SH-SY5Y (cell line): ENCODE data around the gene TMCO6.

Experiments
- GATA2 ChIP-seq: IDR thresholded peaks from 2 replicates; pipeline ENCODE4 v1.6.1; 2011; ENCODE audit warnings: mild to moderate bottlenecking, low read depth, low read length
- GATA3 ChIP-seq: IDR thresholded peaks from 2 replicates; pipeline ENCODE4 v1.6.1; 2011; ENCODE audit warnings: low read depth, mild to moderate bottlenecking, low read length, moderate library complexity

TMCO6 gene

DNA sequence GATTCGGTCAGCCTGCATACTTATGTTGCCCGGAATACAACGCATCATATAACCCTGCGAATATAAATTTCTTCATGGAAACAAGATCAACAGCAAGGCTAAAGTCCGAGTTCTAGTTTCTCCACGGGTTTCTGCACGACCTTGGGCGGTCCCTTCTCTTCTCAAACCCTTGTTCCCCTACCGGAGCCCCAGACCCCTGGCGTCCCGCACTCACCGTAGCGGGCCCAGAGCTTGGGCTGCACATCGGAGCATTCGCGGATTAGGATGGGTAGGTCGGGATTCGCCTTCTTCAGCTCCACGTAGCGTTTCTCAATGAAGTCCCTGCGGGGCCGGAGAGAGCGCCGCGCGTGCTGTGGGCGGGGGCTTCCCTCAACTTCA is 7.8 kb downstream of the TMCO6 start:
- TF ChIP-seq GATA3 (no peak), GATA2 (no peak)

DNA sequence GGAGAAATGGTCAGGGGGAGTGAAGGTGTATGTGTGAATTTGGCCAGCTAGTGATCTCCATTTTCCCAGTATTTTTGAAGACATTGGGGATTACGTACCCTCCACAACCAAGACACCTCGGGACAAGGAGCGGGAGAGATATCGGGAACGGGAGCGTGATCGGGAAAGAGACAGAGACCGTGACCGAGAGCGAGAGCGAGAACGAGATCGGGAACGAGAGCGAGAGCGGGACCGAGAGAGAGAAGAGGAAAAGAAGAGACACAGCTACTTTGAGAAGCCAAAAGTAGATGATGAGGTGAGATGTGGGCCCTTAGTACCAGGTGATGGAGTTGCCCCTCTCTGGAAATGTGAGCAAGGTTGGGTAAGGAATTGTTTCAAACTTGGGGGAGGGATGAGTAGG is 19.6 kb downstream of the TMCO6 start:
- no peak for TF ChIP-seq GATA3
- no peak for TF ChIP-seq GATA2

DNA sequence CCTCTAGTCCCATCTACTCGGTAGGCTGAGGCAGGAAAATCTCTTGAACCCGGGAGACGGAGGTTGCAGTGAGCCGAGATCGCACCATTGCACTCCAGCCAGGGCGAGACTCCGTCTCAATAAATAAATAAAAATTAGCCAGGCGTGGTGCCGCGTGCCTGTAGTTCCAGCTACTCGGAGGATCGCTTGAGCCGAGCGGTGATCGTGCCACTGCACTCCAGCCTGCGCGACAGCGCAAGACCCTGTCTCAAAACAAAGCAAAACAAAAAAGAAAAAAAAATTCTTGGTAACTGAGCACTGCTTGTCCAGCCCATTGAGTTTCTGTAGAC is 24.7 kb downstream of the TMCO6 start:
- TF ChIP-seq GATA3 (no peak), GATA2 (no peak)

DNA sequence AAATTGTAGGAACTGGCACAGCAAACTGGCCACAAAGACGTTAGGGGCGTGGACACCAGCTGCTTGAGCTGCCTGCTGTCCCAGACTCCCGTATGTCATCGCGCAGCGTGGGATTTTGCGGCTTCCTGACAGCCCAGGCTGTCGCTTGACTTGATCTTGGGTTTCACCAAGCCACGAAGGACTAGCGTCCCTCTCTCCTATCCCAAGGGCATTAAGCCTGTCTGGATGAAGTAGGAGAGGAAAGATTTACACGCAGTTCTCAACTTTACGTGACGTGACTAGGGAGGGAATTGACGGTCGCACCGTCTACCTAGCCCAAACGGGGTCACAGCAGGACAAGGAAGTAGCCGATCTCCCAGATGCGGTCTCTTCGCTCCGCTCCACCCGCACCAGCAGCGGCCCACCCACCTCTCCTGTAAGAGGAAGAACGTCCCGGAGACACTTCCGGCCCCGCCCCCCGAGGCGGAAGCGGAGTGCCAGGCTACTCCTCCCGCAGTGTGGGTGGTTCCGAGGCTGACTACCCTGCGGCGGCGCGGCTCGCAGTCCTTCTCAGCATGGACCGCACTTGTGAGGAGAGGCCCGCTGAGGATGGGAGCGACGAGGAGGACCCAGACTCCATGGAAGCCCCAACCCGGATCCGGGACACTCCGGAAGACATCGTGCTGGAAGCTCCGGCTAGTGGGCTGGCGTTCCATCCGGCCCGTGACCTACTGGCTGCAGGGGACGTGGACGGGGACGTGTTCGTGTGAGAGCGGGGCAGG is 25.3 kb downstream of the TMCO6 start, which contains the start of gene WDR55:
WDR55 (plus strand) TSS at position 546 of the 761 bp plus-strand sequence; CDS start at position 555, 9 bp downstream.
- TF ChIP-seq GATA3 (no peak), GATA2 (no peak)

DNA sequence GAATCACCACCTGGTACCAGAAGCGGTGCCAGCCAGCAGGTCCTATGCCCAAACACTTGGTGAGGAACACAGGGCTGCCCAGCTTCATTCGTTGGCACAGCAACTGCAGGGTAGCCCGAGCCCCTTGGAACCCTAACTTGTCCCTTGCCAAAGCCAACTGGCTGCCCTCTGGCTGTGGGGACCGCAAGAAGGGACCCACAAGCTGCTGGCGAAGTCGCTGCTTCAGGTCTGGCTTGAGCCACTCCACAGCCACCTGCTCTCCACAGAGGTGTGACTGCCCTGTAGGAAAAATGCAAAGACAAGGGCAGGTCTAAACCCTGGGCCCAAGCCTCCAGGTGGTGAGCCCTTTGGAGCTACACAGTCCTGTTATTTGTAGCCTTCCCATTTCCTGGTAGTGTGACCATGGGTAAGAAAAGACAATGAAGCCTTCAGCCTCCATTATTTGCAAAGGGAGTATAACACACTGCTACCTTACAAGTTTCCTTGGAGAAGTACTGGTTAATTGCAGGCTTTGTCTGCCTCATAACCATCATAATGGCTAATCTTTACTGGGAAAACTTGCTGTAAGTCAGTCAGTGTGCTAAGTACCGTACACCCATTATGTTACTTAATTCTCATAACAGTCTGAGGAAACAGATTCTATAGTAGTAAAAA is 32.3 kb downstream of the TMCO6 start:
- TF ChIP-seq GATA2 (no peak), GATA3 (no peak)

DNA sequence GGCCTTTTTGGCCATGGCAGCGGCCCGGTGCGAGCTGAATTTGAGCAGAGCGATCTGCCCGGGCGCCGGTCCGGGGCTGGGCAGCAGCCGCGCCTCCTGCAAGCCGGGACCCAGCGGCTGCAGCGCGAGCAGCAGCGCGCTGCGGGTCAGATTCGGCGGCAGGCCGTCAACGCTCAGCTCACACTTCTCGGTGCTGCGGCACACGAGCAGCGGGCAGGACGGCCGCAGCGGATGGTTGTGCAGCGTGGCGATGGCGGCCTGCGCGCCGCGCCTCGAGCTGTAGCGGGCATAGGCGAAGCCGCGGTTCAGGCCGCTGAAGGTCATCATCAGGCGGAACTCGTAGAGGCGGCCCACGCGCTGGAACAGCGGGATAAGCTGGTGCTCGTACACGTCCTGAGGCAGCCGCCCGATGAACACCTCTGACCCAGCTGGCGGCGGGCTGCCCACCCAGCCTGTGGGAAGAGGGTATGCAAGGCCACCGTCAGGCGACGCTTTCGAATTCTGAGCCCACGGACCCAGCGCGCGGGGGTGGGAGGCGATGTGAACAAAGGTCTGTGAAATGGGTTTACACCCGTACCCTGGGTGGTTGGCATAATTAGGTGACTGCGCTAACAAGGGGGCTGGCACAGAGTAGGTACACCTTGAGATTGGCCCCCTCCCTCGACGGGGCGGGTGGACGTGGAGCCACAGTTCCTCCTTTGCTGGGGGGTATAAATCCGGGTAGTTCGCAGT is 33.4 kb downstream of the TMCO6 start:
- TF ChIP-seq GATA3, result no peak
- no peak for TF ChIP-seq GATA2

DNA sequence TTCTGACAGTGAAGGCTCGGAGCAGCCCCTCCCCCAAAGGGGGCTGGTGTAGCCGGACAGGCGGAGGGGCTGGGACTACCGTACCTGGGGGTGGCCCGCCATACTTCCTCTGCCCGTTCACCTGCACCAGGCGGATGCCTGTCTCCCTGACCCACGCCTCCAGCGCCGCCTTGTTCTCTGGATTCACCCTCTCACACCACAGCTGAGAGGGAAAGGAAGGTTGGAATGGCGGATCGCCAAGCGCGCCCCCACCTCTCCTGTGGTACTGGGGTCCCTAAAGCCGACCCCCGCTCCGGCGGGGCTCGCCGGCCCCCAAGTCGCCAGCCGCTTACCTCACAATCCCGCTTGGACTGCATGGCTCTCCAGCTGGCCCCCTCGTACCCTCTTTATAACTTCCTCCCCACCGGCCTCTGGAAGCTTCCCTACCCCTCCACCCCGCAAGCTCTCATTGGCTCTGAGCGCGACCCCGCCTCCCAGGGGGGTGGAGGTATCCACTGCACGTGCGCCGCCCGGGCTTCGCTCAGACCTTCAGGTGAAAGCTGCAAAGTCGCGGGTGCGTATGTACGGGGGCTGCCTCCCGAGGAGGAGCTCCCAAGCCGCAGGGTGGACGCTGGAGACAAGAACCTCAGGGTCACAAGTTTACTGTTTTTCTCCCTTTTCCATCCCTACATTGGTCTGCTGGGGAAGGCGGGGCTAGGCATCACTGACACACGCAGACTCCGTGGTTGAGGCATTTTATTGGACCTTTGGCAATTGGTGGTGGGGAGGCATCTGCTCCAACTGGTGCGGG is 34.1 kb downstream of the TMCO6 start, which contains the start of gene DND1:
DND1 (minus strand) TSS at position 390 of the 790 bp plus-strand sequence; CDS start at position 356, 34 bp downstream.
- TF ChIP-seq GATA2 (no peak), GATA3 (no peak)

DNA sequence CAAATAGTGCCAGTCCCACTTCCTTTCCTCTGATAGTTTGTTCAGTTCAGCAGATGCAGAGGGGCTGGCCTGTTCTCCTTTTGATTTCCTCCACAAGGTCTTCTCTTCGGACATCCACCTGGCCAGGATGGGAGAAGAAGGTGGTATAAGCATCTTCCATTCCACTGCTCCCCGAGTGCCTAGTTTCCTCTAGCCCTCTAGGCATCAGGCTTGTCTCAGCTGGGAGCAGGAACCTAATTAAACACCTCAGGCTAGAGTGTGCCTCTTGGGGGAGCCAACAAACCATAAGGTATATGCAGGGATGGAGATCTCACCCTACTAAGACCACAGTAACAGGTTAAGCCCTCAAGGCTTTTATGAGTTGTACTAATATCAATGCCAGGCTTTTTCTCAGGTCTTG is 35.0 kb downstream of the TMCO6 start:
- TF ChIP-seq GATA3 (no peak), GATA2 (no peak)

DNA sequence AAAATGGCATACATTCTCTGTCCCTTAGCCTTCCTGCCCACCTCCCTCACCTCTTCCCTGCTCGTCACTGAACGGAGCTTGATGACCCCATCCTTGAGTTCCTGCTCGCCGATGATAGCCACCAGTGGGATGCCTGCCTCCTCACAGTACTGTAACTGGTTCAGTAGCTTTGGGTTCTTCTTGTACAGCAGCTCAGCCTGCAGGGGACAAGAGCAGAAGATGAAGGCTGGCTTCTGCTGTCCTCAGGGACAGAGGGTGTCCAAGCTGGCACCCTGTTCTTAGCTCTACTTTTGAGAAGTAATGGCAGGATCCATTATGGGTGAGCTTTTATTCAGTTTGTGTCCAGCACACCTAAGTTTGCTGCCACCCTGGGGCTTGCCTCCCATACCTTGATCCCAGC is 35.4 kb downstream of the TMCO6 start:
- TF ChIP-seq GATA3 (no peak), GATA2 (no peak)

DNA sequence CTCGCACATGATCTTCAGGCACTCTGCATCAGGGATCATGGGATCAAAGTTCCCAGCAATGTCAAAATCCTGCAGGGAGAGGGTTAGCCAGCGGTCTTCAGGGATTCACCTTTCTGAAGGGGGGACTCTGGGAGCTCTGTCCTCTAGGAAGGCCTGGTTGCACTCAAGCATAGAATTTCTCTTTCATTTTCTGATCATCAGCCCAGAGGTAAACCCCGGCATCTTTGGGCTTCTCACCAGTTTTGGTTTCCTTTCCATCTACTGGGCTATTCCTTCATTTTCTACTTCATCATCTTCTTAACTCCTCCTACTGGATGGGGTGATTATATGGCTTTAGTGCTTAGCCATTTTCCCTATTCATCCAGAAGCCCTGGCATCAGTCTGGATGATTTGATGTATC is 38.7 kb downstream of the TMCO6 start:
- TF ChIP-seq GATA2 (no peak), GATA3 (no peak)

DNA sequence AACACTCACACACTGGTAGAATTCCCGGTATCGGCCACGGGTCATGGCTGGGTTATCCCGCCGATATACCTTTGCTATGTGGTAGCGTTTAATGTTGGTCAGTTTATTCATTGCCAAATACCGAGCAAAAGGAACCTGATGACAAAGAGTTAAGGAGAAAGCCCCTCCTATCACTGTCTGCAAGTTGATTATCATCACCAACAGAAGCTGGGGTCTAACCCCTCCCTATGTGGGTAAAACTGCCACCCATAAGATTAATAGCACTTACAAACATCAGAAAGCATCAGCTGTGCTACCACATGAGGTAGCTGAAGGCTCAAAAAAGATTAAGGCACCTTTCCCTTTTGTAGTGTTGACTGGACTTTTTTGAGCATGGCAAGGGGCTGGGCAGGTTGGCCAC is 39.7 kb downstream of the TMCO6 start:
- TF ChIP-seq GATA3, result no peak
- TF ChIP-seq GATA2, result no peak

DNA sequence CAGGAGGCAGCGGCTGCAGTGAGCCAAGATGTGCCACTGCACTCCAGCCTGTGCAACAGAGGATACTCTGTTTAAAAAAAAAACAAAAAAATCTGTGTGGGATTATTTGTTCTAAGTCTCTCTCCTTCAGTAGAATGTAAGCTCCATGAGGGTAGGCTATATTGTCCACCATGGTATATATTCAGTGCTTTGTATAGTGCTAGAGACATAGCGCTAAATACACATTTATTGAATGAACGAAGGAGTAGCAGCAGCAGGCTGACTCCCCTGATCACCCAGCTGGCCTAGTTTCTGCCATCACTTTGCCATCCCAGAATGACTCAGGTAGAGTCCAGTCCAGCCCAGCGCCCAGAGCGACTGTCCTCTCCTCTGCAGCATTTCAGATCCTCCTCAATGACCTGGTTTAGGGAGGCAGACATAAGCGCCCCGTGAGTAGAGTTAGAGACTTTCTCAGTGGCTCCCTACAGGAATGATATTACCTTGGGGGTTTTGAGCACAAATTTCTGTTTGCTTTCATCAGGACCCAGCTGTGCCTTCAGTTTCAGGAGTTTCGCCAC is 51.2 kb downstream of the TMCO6 start:
- TF ChIP-seq GATA3, result no peak
- TF ChIP-seq GATA2, result no peak

DNA sequence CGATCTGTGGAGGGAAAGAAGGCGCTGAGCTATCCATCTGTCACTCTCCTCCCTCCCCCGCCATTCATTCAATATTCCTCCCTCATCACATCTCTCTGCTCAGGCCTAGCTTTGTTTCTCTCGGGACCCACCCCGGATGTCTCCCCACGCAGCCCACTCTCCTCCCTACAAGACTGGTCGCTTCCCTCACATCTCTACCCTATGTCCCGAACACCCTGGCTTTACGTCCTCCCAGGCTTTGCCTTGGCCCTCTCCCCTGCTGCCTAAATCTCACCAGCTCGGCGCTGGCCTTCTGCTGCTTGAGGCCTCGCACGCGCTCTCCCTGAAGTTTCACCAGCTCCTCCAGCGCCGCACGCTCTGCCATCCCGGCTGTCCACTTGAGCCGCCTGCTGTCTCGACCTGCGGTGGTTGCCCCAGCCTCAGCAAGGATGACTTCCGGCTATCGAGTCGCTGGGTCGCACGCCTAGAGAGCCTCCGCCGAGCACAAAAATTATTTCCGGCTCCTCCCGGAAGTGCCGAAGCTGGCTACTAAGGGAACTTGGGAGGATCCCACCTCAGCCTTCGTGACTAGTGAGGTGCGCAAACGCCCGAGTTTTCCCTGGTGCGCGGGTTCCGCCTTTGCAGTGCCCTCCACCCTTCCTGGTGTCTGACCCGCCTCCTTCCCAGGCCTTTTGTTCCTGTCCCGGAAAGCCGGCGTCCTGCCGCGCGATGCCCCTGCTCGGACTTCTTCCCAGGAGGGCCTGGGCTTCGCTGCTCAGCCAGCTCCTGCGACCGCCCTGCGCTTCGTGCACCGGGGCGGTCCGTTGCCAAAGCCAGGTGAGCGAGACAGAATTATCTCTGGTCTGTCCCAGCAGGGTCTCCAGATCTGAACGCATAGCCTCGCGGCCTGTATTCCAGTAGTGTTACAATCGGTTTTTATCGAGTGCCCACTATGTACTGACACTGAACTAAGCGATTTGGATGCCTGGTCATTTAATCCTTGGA is 52.0 kb downstream of the TMCO6 start, which contains the start of the genes HARS1 and HARS2:
HARS1 (minus strand) TSS at position 430 of the 984 bp plus-strand sequence; CDS start at position 364, 66 bp downstream.
HARS2 (plus strand) TSS at position 515 of the 984 bp plus-strand sequence; CDS start at position 709, 194 bp downstream.
- TF ChIP-seq GATA3, result no peak
- TF ChIP-seq GATA2, result no peak
